GM12801 (cell line): ENCODE measurements around the gene PXYLP1.

Source experiments
- CTCF ChIP-seq: IDR thresholded peaks from one replicate; pipeline ENCODE4 v1.5.1; 2011; ENCODE audit warnings: control low read depth; ENCODE audit not compliant: insufficient read length; ENCODE audit errors: extremely low read depth

Gene PXYLP1

DNA sequence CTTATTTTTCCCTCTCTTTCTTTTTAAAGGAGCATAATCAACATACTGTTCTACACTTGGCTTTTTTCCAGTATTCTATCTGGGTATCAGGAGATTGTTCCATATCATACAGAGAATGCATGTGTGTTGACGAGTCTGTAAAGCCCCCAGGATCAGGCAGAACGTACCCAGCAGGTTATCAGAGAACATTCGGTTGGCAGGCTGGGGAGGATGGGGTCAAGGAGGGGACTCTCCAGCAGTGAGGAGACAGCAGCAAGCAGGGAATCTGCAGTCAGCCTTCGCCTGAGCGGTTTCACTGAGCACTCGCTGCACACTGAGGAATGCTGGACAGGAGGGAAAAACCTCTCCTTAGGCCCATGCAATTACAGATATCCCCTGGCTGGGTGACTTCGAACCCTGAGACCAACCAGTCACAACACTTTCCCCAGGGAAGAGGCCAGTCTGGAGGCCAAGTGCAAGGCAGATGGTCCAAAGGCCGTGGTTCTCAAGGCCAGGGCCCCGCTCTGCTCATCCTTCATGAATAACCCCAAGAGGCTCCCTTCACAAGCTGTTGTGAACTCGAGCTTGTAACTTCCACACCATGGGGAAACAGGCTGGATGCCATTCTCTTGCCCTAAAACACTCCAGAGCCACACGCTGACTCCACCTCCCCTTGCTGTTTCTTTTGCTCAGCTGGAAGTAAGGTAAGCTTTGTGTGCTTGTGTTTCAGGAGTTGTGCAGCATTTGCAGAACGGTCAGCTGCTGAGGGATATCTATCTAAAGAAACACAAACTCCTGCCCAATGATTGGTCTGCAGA lies 60.1 kb downstream of the PXYLP1 start:
- no peak for TF ChIP-seq CTCF

DNA sequence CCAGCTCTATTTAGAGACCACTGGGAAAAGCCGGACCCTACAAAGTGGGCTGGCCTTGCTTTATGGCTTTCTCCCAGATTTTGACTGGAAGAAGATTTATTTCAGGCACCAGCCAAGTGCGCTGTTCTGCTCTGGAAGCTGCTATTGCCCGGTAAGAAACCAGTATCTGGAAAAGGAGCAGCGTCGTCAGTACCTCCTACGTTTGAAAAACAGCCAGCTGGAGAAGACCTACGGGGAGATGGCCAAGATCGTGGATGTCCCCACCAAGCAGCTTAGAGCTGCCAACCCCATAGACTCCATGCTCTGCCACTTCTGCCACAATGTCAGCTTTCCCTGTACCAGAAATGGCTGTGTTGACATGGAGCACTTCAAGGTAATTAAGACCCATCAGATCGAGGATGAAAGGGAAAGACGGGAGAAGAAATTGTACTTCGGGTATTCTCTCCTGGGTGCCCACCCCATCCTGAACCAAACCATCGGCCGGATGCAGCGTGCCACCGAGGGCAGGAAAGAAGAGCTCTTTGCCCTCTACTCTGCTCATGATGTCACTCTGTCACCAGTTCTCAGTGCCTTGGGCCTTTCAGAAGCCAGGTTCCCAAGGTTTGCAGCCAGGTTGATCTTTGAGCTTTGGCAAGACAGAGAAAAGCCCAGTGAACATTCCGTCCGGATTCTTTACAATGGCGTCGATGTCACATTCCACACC lies 60.9 kb downstream of the PXYLP1 start:
- TF ChIP-seq CTCF = no peak

- no peak for TF ChIP-seq CTCF
Observed at GRCh38 chr3:141294301-141294700, 62.7 kb downstream of the PXYLP1 start.

DNA sequence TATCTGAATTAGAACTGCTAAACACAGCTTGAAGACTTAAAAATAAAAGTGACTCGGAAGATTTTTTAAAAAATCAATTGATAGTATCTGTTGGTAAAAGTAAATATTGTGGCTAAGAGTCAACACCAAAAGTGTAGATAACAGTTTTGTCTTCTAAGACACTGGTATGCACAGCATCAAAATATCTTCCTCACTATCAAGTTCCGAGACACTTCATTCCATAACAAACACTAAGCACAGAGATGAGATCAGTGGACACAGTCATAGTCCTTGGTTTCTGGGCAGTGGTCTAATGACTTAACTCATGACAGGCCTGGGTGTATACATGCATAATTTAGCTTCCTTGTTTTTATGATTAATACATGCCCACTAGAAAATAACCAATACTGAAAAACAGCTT lies 63.2 kb downstream of the PXYLP1 start:
- TF ChIP-seq CTCF = no peak

- no peak for TF ChIP-seq CTCF
Observed at GRCh38 chr3:141302364-141303141, 70.9 kb downstream of the PXYLP1 start.

DNA sequence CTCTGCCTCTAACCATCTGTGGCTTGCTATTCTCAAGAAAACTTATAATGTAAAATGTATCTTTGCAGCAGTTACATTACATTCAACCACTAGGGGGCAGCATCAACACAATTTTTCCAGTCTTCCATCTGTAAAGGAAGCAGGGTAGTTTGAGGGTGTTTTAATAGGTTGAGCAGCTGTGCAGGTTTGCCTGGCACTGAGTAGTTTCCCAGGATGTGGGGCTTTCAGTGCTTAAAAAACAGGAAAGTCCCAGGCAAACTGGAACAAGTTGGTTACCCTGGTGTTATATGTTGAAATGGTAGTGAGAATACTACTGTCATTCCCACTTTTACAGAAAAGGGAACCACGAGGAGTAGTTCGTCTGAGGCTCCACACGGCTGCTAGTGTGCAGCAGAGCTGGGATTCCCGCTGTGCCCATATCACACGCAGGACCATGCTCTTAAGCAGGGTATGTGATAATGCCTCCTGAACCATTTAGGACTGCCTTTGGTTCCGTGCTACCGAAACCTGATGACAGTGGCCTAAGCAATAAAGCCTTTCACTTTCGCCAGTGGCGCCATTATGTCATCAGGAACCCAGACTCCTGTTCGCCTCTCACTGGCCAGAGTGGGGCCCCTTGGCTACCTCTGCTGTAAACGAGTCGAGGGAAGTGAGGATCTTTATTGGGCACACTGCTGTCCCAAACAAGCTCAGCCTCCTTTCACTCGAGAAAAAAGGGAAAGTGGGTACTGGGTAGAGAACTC lies 72.0 kb downstream of the PXYLP1 start:
- TF ChIP-seq CTCF = no peak
